ENCODE measurements around the gene NOL3. TPM values are rescaled to one million over a fixed set of nuclear protein-coding genes. Genes with fewer than 3 reads are reported as not detected.

NOL3 gene
- total and polyA plus RNA-seq, 2 of the 13 experiments (the other 11 are each of a cell fraction or from before 2014, with no cell fraction given) = 5.7 to 20.5 TPM

DNA sequence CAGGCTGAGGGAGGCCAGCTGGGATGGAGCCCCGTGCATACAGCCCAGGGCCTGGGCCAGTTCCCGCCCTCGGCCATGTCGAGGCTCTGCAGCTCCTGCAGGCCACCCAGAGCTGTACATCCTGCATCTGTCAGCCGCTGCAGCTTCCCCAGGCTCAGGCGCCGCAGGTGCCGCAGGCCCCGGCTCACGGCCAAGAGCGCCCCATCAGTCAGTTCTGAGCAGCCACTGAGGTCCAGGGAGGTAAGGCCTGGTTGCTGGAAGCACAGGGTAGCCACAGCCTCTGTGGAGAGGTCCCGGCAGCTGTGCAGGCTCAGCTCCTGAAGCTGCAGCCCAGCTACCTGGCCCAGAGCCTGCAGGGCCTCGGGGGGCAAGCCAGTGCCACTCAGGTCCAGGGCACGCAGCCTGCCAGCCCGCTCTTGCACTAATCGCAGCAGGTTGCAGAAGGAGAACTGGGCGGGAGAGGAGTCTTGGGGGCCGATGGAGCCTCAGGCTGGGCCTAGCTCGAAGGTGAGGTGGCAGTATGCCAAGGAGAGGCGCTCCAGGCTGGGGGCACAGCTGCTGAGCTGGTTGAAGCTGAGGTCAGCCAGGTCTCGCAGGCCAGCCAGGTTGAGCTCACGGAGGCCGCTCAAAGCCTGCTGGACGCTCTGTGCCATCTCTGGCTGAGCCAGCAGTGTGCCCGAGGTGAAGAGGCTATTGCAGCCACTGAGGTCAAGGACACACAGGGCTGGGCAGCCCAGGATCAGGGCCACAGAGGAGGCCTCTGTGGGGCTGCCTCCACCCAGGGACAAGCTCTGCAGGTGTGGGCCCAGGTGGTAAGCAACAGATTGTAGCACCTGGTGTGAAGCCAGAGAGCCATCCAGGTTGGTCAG lies 40.0 kb downstream of the NOL3 start (continued):
- TF ChIP-seq, protein P1, sequence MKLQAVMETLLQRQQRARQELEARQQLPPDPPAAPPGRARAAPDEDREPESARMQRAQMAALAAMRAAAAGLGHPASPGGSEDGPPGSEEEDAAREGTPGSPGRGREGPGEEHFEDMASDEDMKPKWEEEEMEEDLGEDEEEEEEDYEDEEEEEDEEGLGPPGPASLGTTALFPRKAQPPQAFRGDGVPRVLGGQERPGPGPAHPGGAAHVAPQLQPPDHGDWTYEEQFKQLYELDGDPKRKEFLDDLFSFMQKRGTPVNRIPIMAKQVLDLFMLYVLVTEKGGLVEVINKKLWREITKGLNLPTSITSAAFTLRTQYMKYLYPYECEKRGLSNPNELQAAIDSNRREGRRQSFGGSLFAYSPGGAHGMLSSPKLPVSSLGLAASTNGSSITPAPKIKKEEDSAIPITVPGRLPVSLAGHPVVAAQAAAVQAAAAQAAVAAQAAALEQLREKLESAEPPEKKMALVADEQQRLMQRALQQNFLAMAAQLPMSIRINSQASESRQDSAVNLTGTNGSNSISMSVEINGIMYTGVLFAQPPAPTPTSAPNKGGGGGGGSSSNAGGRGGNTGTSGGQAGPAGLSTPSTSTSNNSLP (IDR thresholded peaks at IDR 0.05; ENCODE audit: low read depth, low read length) = no peak
- TF ChIP-seq, protein P2, sequence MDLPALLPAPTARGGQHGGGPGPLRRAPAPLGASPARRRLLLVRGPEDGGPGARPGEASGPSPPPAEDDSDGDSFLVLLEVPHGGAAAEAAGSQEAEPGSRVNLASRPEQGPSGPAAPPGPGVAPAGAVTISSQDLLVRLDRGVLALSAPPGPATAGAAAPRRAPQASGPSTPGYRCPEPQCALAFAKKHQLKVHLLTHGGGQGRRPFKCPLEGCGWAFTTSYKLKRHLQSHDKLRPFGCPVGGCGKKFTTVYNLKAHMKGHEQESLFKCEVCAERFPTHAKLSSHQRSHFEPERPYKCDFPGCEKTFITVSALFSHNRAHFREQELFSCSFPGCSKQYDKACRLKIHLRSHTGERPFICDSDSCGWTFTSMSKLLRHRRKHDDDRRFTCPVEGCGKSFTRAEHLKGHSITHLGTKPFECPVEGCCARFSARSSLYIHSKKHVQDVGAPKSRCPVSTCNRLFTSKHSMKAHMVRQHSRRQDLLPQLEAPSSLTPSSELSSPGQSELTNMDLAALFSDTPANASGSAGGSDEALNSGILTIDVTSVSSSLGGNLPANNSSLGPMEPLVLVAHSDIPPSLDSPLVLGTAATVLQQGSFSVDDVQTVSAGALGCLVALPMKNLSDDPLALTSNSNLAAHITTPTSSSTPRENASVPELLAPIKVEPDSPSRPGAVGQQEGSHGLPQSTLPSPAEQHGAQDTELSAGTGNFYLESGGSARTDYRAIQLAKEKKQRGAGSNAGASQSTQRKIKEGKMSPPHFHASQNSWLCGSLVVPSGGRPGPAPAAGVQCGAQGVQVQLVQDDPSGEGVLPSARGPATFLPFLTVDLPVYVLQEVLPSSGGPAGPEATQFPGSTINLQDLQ (CRISPR knock-in tag; IDR thresholded peaks at IDR 0.05) = no peak
- TF ChIP-seq RXRA (CRISPR knock-in tag; IDR thresholded peaks at IDR 0.05) (peak; percentile 86), MAFG (CRISPR knock-in tag; IDR thresholded peaks at IDR 0.05) (no peak), ZNF589 (CRISPR knock-in tag; conservative IDR thresholded peaks at IDR 0.05) (no peak), NCOR1 (IDR thresholded peaks at IDR 0.05; ENCODE audit: borderline replicate concordance, low read length) (no peak)
- TF ChIP-seq, protein P3, sequence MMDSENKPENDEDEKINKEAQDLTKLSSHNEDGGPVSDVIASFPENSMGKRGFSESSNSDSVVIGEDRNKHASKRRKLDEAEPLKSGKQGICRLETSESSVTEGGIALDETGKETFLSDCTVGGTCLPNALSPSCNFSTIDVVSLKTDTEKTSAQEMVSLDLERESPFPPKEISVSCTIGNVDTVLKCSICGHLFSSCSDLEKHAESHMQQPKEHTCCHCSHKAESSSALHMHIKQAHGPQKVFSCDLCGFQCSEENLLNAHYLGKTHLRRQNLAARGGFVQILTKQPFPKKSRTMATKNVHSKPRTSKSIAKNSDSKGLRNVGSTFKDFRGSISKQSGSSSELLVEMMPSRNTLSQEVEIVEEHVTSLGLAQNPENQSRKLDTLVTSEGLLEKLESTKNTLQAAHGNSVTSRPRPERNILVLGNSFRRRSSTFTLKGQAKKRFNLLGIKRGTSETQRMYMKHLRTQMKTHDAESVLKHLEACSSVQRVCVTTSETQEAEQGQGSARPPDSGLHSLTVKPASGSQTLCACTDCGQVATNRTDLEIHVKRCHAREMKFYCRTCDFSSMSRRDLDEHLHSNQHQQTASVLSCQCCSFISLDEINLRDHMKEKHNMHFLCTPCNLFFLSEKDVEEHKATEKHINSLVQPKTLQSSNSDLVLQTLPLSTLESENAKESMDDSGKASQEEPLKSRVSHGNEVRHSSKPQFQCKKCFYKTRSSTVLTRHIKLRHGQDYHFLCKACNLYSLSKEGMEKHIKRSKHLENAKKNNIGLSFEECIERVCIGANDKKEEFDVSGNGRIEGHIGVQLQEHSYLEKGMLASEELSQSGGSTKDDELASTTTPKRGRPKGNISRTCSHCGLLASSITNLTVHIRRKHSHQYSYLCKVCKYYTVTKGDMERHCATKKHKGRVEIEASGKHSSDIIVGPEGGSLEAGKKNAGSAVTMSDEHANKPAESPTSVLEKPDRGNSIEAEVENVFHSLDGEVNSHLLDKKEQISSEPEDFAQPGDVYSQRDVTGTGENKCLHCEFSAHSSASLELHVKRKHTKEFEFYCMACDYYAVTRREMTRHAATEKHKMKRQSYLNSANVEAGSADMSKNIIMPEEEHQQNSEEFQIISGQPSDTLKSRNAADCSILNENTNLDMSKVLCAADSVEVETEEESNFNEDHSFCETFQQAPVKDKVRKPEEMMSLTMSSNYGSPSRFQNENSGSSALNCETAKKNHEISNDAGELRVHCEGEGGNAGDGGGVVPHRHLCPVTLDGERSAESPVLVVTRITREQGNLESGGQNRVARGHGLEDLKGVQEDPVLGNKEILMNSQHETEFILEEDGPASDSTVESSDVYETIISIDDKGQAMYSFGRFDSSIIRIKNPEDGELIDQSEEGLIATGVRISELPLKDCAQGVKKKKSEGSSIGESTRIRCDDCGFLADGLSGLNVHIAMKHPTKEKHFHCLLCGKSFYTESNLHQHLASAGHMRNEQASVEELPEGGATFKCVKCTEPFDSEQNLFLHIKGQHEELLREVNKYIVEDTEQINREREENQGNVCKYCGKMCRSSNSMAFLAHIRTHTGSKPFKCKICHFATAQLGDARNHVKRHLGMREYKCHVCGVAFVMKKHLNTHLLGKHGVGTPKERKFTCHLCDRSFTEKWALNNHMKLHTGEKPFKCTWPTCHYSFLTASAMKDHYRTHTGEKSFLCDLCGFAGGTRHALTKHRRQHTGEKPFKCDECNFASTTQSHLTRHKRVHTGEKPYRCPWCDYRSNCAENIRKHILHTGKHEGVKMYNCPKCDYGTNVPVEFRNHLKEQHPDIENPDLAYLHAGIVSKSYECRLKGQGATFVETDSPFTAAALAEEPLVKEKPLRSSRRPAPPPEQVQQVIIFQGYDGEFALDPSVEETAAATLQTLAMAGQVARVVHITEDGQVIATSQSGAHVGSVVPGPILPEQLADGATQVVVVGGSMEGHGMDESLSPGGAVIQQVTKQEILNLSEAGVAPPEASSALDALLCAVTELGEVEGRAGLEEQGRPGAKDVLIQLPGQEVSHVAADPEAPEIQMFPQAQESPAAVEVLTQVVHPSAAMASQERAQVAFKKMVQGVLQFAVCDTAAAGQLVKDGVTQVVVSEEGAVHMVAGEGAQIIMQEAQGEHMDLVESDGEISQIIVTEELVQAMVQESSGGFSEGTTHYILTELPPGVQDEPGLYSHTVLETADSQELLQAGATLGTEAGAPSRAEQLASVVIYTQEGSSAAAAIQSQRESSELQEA (CRISPR knock-in tag; IDR thresholded peaks at IDR 0.05; ENCODE audit: not compliant biosample characterization) = no peak
- TF ChIP-seq, protein P4, sequence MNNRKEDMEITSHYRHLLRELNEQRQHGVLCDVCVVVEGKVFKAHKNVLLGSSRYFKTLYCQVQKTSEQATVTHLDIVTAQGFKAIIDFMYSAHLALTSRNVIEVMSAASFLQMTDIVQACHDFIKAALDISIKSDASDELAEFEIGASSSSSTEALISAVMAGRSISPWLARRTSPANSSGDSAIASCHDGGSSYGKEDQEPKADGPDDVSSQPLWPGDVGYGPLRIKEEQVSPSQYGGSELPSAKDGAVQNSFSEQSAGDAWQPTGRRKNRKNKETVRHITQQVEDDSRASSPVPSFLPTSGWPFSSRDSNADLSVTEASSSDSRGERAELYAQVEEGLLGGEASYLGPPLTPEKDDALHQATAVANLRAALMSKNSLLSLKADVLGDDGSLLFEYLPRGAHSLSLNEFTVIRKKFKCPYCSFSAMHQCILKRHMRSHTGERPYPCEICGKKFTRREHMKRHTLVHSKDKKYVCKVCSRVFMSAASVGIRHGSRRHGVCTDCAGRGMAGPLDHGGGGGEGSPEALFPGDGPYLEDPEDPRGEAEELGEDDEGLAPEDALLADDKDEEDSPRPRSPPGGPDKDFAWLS (CRISPR knock-in tag; IDR thresholded peaks at IDR 0.05; ENCODE audit: borderline replicate concordance) = no peak
- TF ChIP-seq, protein P5, sequence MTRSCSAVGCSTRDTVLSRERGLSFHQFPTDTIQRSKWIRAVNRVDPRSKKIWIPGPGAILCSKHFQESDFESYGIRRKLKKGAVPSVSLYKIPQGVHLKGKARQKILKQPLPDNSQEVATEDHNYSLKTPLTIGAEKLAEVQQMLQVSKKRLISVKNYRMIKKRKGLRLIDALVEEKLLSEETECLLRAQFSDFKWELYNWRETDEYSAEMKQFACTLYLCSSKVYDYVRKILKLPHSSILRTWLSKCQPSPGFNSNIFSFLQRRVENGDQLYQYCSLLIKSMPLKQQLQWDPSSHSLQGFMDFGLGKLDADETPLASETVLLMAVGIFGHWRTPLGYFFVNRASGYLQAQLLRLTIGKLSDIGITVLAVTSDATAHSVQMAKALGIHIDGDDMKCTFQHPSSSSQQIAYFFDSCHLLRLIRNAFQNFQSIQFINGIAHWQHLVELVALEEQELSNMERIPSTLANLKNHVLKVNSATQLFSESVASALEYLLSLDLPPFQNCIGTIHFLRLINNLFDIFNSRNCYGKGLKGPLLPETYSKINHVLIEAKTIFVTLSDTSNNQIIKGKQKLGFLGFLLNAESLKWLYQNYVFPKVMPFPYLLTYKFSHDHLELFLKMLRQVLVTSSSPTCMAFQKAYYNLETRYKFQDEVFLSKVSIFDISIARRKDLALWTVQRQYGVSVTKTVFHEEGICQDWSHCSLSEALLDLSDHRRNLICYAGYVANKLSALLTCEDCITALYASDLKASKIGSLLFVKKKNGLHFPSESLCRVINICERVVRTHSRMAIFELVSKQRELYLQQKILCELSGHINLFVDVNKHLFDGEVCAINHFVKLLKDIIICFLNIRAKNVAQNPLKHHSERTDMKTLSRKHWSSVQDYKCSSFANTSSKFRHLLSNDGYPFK (CRISPR knock-in tag; IDR thresholded peaks at IDR 0.05; ENCODE audit: borderline replicate concordance) = 0 out of 2 replicates have a peak, but pooled peaks have one; percentile 25
